Measurements from ENCODE around the gene PBX3.
A peak's percentile ranks its signal among the peaks of the same experiment; 100 is the strongest.

The PBX3 gene

GRCh38 chr9:125999504-125999881 is 252.3 kb downstream of the PBX3 start:
- no peak for DNase-seq

GRCh38 chr9:126000256-126000655 is 253.1 kb downstream of the PBX3 start:
- DNase-seq: no peak

GRCh38 chr9:126000731-126001580 is 253.8 kb downstream of the PBX3 start:
- DNase-seq: no peak

GRCh38 chr9:126001581-126002225 is 254.5 kb downstream of the PBX3 start:
- DNase-seq: no peak

- DNase-seq: no peak
These were observed 255.5 kb downstream of the PBX3 start for GRCh38 chr9:126002476-126003350.

- DNase-seq: no peak
These were observed 261.9 kb downstream of the PBX3 start for GRCh38 chr9:126009047-126009446.

- DNase-seq: no peak
These were observed 267.6 kb downstream of the PBX3 start for GRCh38 chr9:126014726-126015125.

GRCh38 chr9:126015424-126015823 is 268.3 kb downstream of the PBX3 start:
- no peak for DNase-seq

GRCh38 chr9:126016579-126017290 is 269.6 kb downstream of the PBX3 start:
- DNase-seq: peak; percentile 28

Data from NCI-H1436 (cell line).